HG03064 (cell line): ENCODE results near the gene CRYGS.
"Not testable (repeated sequence)": the region's sequence is repeated elsewhere in the genome, so short reads cannot be mapped to it uniquely, and the experiment has no call there.

Experiments
- ATAC-seq: cut with Tn5 transposase; IDR thresholded peaks from one replicate; pipeline ENCODE4 v1.9.1; 2021; ENCODE audit warnings: low read depth; ENCODE audit not compliant: unreplicated experiment

Gene CRYGS

GRCh38 chr3:186564586-186564985, 20.4 kb upstream of the CRYGS start:
- ATAC-seq, result no peak

- ATAC-seq, result no peak
Measured at GRCh38 chr3:186552408-186553031, 8.3 kb upstream of the CRYGS start.

- no peak for ATAC-seq
Measured at GRCh38 chr3:186551387-186551786, 7.2 kb upstream of the CRYGS start.

- no peak for ATAC-seq
Measured at GRCh38 chr3:186549497-186549896, 5.3 kb upstream of the CRYGS start.

GRCh38 chr3:186540835-186541226, 3.3 kb downstream of the CRYGS start:
- no peak for ATAC-seq

GRCh38 chr3:186540221-186540834, 3.9 kb downstream of the CRYGS start:
- ATAC-seq, result peak; percentile 56

- ATAC-seq, result no peak
Measured at GRCh38 chr3:186538779-186539178, 5.4 kb downstream of the CRYGS start.

GRCh38 chr3:186536883-186537844, 7.0 kb downstream of the CRYGS start:
- ATAC-seq, result no peak

GRCh38 chr3:186534113-186534669, 10.0 kb downstream of the CRYGS start:
- peak; percentile 78 for ATAC-seq

GRCh38 chr3:186532598-186533072, 11.5 kb downstream of the CRYGS start:
- ATAC-seq, result peak; percentile 50

- ATAC-seq, result not testable (repeated sequence)
Measured at GRCh38 chr3:186531694-186532093, 12.5 kb downstream of the CRYGS start.

GRCh38 chr3:186530415-186530814, 13.8 kb downstream of the CRYGS start:
- ATAC-seq, result no peak

GRCh38 chr3:186529201-186529999, 14.8 kb downstream of the CRYGS start:
- ATAC-seq, result no peak

GRCh38 chr3:186526256-186526606, 17.9 kb downstream of the CRYGS start:
- ATAC-seq, result peak; percentile 35

- no peak for ATAC-seq
Measured at GRCh38 chr3:186525369-186526255, 18.6 kb downstream of the CRYGS start.

GRCh38 chr3:186524616-186525015, 19.6 kb downstream of the CRYGS start:
- no peak for ATAC-seq

GRCh38 chr3:186523434-186523833, 20.7 kb downstream of the CRYGS start:
- ATAC-seq, result no peak

GRCh38 chr3:186523022-186523421, 21.2 kb downstream of the CRYGS start:
- no peak for ATAC-seq
